HG03060 (cell line): ENCODE measurements around the gene DOK3.

ENCODE experiments used
- ATAC-seq: cut with Tn5 transposase; IDR thresholded peaks from one replicate; pipeline ENCODE4 v1.9.1; 2021; ENCODE audit warnings: low read depth, moderate number of reproducible peaks; ENCODE audit not compliant: unreplicated experiment

DOK3 gene, protein sequence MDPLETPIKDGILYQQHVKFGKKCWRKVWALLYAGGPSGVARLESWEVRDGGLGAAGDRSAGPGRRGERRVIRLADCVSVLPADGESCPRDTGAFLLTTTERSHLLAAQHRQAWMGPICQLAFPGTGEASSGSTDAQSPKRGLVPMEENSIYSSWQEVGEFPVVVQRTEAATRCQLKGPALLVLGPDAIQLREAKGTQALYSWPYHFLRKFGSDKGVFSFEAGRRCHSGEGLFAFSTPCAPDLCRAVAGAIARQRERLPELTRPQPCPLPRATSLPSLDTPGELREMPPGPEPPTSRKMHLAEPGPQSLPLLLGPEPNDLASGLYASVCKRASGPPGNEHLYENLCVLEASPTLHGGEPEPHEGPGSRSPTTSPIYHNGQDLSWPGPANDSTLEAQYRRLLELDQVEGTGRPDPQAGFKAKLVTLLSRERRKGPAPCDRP

GRCh38 chr5:177509381-177509951, at the start of gene DOK3:
DOK3 (minus strand) TSS chr5:177509826; CDS start chr5:177509540, 286 bp downstream.
- ATAC-seq, result no peak

- ATAC-seq, result no peak
Measured at GRCh38 chr5:177557796-177558195, 48.2 kb upstream of the DOK3 start.

DNA sequence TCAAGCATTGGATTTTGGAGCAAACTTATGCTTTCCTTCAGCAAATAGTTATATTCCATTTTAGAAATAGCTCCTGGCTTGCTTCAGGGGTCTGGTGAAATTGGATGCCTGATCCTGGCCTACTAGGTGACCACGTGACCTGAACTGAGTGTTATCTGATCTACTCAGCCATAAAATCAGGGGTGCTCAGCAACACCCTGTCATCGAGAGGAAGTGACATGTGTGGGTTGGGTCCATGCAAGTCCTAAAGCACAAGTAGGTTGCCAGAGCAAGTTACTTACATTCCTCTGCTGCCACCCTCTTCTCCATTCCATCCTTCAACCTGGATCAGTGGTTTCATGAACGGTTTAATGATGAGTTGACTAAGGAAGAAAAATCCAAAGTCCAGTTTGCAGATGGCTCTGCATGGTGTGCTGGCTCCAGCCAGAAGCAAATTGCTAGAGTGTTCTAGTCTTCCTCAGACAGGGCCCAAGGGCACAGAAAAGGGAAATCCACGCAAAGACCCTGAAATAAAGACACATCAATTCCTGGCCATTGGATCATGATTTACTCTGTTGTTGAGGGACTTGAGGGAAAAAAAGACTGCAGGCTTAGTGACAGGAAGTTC, 47.5 kb upstream of the DOK3 start:
- ATAC-seq, result no peak

DNA sequence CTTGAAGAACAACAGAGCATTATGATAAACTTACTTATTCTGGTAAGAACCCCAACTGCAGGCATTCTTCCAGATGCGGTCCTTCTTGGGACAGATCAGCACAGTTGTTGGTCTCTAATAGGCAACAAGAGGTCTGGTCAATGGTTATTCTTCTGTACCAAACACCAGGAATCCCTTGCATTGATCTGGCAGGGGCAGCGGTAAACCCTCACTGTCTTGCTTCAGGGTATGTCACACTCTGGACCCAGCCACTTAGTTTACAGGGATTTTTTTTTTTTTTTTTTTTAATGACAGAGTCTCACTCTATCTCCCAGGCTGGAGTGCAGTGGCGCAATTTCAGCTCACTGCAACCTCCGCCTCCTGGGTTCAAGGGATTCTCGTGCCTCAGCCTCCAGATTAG, 46.0 kb upstream of the DOK3 start:
- no peak for ATAC-seq

DNA sequence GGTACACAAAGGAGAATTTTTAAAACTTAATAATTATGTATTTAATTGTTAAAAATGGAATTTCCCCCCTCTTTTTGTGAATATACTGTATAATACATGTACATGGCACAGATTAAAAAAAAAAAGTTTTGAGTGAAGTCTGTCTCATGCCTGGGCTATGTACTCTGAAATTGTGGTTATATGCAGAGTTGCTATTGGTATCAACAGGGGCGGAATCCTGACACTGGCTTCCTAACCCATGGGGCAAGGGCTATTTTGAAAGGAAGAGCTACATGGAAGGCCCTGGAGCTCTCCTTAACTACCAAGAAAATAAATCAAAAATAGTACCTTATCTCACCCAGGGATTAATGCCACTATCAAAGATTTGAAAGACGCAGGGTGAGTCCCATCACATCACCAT, 45.6 kb upstream of the DOK3 start:
- no peak for ATAC-seq

GRCh38 chr5:177554474-177555111, 45.0 kb upstream of the DOK3 start, which contains the start of gene FAM193B:
FAM193B (minus strand) TSS chr5:177554563; CDS start chr5:177554458, 105 bp downstream.
- peak; percentile 58 for ATAC-seq

DNA sequence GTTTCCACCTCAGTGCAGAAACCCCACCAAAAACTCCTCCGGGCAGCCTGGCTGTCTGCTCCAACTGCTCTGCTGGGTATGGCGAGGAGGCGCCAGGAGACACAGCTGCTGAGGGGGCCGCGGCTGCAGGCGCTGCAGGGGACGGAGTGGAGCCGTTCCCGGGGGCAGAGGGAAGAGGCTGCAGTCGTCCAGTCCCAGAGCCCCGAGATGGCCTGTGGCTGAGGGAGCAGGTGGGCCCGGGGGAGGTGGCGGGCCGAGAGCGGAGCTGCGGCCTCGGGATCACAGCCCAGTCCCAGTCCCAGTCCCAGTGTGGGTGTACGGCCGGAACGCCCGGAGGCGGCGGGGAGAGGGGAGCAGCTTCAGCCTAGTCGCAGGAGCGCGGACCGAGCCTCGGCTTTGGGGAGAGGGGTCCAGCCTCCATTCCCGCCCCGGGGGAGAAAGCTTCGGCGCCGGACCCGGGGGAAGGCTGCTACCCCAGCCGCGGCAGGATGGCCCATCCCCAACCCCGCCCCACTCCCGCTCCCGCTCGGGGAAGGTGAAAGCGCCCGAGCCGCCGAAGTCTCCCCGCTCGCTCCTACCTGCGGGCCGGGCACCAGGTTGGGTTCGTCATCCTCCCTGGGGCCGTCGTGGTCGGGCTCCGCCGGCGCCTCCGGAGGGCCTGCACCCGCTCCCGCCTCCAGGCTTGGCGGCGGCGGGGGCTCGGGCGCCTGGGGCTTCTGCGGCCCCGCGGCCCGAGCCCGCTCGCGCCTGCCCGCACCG, 44.2 kb upstream of the DOK3 start:
- ATAC-seq, result peak; percentile 23

GRCh38 chr5:177552839-177553455, 43.3 kb upstream of the DOK3 start:
- no peak for ATAC-seq

DNA sequence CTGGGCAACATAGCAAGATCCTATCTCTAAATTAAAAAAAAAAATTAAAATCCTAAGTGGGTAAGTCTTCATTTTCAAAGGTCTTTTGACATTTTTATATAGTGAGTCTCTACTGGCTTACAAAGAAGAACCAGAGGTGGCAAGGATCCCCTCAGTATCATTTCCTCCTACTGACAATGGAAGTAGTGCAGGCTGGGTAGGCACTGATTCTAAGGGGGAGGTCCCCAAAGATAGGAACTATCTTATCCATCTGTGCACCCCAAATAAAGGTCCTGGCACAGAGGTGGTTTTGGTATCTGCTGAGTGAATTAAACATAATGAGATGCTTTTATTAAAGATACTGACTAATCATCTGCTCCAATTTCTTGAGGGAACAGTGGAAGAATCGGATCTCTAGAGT, 40.5 kb upstream of the DOK3 start:
- no peak for ATAC-seq

DNA sequence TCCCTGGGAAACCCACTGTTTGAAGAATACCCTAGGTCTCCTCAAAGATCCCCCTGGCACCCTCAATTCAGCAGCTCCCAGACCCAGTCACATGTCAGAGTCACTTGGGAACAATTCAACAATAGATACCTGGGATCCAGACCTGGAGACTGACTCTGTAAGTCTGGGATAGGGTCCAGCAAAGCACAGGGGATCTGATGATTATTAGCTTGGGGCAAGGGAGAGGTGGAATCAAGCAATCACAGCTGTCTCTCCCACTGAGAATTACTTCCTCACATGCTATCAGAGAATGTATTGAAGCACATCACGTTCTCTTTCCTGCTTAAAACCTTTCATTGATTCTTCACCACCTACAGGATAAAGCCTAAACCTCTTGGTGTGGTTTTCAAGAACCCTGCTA, 38.9 kb upstream of the DOK3 start:
- ATAC-seq, result no peak

DNA sequence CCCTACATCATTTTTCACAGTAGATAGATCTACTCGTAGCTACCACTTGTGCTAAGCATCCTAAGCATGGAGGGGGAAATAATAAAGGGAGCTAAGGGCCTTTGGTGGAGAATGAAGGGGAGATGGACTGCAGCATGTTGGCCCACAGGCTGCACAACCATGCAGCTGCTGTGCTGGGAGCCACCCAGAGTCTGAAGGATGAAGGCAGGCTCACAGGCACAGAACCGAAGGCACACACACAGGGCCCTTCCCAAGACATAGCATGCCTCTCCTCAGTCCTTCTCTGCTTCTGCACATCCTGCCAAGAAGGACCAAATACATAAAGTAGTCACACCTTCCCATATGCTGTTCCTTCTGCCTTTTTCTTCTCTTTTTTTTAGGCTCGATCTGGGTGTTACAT, 38.1 kb upstream of the DOK3 start:
- ATAC-seq, result no peak

GRCh38 chr5:177546258-177546741, 36.7 kb upstream of the DOK3 start:
- ATAC-seq, result no peak

DNA sequence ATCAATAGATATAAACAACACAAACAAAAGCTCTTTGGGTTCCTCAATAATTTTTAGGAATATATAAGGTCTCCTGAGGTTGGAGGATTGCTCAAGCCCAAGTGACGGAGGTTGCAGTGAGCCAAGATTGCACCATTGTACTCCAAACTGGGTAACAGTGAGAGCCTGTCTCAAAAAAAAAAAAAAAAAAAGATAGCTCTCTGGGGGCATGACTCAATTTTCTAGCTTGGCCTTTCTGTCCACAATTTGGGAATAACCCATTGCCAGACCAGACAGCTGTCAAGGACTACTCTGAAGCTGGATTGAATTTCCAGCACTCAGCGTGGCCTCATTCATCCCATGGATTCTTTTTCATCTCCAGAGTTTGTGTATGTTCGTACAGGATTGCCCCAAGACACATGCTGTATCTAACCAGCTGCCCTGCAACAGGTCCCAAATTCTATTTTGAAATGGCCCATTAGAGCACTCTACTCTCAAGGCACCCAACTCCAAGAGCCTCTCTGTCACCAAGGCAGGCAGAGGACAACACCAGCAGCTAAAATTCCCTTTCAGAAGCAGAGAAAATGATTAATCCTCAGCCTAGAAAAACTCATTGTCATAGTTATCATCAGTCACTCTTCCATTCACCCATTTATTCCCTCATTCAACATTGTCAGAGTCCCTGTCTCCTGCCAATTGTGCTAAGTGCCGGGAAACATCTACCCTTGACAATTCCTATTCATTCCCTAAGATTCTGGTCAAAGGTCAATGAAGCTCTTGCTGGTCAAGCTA, 36.0 kb upstream of the DOK3 start:
- ATAC-seq, result no peak

GRCh38 chr5:177542816-177543465, 33.3 kb upstream of the DOK3 start:
- no peak for ATAC-seq

DNA sequence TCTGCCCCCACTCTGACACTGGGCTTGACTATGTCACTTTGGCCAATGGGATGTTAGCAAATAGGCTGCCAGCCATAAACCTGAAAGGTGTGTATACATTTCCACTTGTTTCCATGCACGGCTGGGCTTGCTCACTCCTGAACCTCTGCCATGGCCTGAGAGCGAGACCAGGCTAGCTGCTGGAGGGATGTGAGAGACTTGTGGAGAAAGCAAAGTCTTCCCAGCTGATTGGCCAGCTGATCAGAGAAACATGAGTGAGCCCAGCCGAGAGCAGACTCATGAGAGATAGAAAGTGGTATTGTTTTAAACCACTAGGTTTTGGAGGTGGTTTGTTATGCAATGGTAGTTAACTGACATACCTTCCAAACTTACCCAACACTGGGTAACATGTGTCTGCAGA, 30.8 kb upstream of the DOK3 start:
- ATAC-seq, result no peak

DNA sequence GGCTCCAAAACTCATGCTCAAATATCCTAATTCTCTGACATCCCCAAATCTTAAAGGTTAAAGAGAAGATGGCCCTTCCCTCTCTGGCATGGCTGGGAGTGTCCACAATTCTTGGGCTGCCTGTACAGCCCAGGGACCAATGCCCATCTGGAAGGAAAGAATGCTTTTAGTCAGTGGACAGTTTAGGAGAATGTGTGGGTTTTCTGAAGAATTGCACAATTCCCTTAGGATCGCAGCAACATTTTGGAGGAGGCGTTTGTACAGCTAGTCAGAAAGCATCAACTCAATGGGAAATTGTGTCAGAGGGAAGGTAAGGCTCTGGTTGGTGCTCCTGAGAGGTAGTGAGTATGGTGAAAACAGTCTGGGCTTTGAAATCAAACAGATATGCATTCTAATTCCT, 29.8 kb upstream of the DOK3 start:
- no peak for ATAC-seq

DNA sequence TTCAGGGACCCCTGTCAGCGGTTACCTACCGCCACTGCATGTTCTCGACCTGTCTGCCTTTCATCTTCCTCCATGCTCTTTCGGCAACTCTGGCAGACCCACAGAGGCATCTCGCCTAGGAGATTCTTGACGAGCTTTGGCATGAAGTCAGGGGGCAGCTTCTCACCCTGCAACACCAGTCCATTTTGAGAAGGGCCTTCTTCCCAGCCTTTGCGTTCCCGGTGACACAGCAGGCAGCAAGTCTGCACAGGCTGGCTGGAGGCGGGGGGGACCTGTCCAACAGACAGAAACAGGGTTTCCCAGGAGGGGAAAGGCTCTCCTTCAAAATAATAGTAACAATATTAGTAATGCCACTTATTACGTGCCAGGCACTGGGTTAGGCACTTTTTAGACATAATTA, 29.2 kb upstream of the DOK3 start:
- no peak for ATAC-seq
